Measurements from ENCODE around the gene PRAMEF12.
"Not testable (repeated sequence)": the region's sequence is repeated elsewhere in the genome, so short reads cannot be mapped to it uniquely, and the experiment has no call there.

DNA sequence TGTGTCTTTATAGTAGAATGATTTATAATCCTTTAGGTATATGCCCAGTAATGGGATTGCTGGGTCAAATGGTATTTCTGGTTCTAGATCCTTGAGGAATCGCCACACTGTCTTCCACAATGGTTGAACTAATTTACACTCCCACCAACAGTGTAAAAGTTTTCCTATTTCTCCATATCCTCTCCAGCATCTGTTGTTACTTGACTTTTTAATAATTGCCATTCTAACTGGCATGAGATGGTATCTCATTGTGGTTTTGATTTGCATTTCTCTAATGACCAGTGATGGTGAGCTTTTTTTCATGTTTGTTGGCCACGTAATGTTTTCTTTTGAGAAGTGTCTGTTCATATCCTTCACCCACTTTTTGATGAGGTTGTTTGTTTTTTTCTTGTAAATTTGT, 42.5 kb upstream of the PRAMEF12 start:
- not testable (repeated sequence) for TF ChIP-seq POLR2A, CTCF (IDR thresholded peaks at IDR 0.05)
